GM19239 (cell line): ENCODE measurements around the gene SNX24.
A peak's percentile ranks its signal among the peaks of the same experiment; 100 is the strongest.
"Not testable (repeated sequence)": the region's sequence is repeated elsewhere in the genome, so short reads cannot be mapped to it uniquely, and the experiment has no call there.

Experiments
- DNase-seq: peaks from one replicate; pipeline ENCODE4 v3.0.0; 2011; ENCODE audit warnings: low spot score; ENCODE audit not compliant: insufficient read length
- FAIRE-seq: peaks from 2 replicates; lab custom pipeline; 2011; peaks lifted over from hg19 to GRCh38; lab: Jason Lieb, UNC

SNX24 gene

GRCh38 chr5:122909470-122910100 is 64.2 kb downstream of the SNX24 start:
- DNase-seq = no peak
- FAIRE-seq = no peak

GRCh38 chr5:122913436-122913835 is 68.0 kb downstream of the SNX24 start:
- FAIRE-seq, DNase-seq: not testable (repeated sequence)

GRCh38 chr5:122915717-122916461 is 70.5 kb downstream of the SNX24 start:
- peak; percentile 36 for DNase-seq

GRCh38 chr5:122916490-122916889 is 71.1 kb downstream of the SNX24 start:
- DNase-seq (no peak), FAIRE-seq (no peak)

More at GRCh38 chr5:122915717-122916461, 70.5 kb downstream of the SNX24 start:
- peak; percentile 58 for FAIRE-seq

- DNase-seq = no peak
- no peak for FAIRE-seq
Measured at GRCh38 chr5:122919969-122920368, 74.6 kb downstream of the SNX24 start.

- FAIRE-seq (no peak), DNase-seq (no peak)
Measured at GRCh38 chr5:122921826-122922225, 76.4 kb downstream of the SNX24 start.

GRCh38 chr5:122924203-122924602 is 78.8 kb downstream of the SNX24 start:
- no peak for FAIRE-seq
- no peak for DNase-seq

GRCh38 chr5:122924719-122925395 is 79.4 kb downstream of the SNX24 start:
- FAIRE-seq (no peak), DNase-seq (no peak)

- no peak for DNase-seq
- no peak for FAIRE-seq
Measured at GRCh38 chr5:122929001-122929400, 83.6 kb downstream of the SNX24 start.

- no peak for DNase-seq
- FAIRE-seq = no peak
Measured at GRCh38 chr5:122929980-122930379, 84.6 kb downstream of the SNX24 start.

- FAIRE-seq (no peak), DNase-seq (no peak)
Measured at GRCh38 chr5:122933956-122934355, 88.5 kb downstream of the SNX24 start.

- FAIRE-seq = no peak
- no peak for DNase-seq
Measured at GRCh38 chr5:122936088-122936487, 90.7 kb downstream of the SNX24 start.

- FAIRE-seq = no peak
- no peak for DNase-seq
Measured at GRCh38 chr5:122937914-122938313, 92.5 kb downstream of the SNX24 start.

GRCh38 chr5:122940890-122941289 is 95.5 kb downstream of the SNX24 start:
- FAIRE-seq (no peak), DNase-seq (no peak)

- FAIRE-seq (no peak), DNase-seq (no peak)
Measured at GRCh38 chr5:122941737-122942136, 96.3 kb downstream of the SNX24 start.

- FAIRE-seq = no peak
Measured at GRCh38 chr5:122942164-122942914, 96.9 kb downstream of the SNX24 start.

GRCh38 chr5:122943050-122943698 is 97.8 kb downstream of the SNX24 start:
- no peak for FAIRE-seq
- DNase-seq = no peak

More at GRCh38 chr5:122942164-122942914, 96.9 kb downstream of the SNX24 start:
- DNase-seq = no peak

GRCh38 chr5:122944051-122944450 is 98.6 kb downstream of the SNX24 start:
- no peak for FAIRE-seq

GRCh38 chr5:122947372-122947771 is 102.0 kb downstream of the SNX24 start:
- DNase-seq (no peak), FAIRE-seq (no peak)

More at GRCh38 chr5:122944051-122944450, 98.6 kb downstream of the SNX24 start:
- DNase-seq = no peak

GRCh38 chr5:122947772-122948171 is 102.4 kb downstream of the SNX24 start:
- FAIRE-seq = peak; percentile 39
- no peak for DNase-seq
